GM10266 (cell line): ENCODE data around the gene ADAMTS13.

Experiments
- DNase-seq: peaks from one replicate; pipeline ENCODE4 v3.0.0; 2012; ENCODE audit errors: extremely low spot score
- CTCF ChIP-seq: IDR thresholded peaks from 2 replicates; pipeline ENCODE4 v1.5.1; 2012; ENCODE audit warnings: mild to moderate bottlenecking, low read depth; ENCODE audit not compliant: control insufficient read depth, insufficient read depth; ENCODE audit errors: missing control alignments

The ADAMTS13 gene

GRCh38 chr9:133439337-133439736 is 17.2 kb downstream of the ADAMTS13 start:
- TF ChIP-seq CTCF, result no peak
- no peak for DNase-seq

- TF ChIP-seq CTCF, result no peak
- DNase-seq, result peak; percentile 88
These were observed 18.7 kb downstream of the ADAMTS13 start for GRCh38 chr9:133440874-133441273.

- no peak for DNase-seq
- no peak for TF ChIP-seq CTCF
These were observed 19.4 kb downstream of the ADAMTS13 start for GRCh38 chr9:133441571-133441970.

GRCh38 chr9:133443248-133443647 is 21.1 kb downstream of the ADAMTS13 start:
- no peak for DNase-seq

GRCh38 chr9:133443982-133444381 is 21.8 kb downstream of the ADAMTS13 start:
- no peak for DNase-seq
- TF ChIP-seq CTCF, result no peak

More at GRCh38 chr9:133443248-133443647, 21.1 kb downstream of the ADAMTS13 start:
- no peak for TF ChIP-seq CTCF

GRCh38 chr9:133445293-133445969 is 23.3 kb downstream of the ADAMTS13 start:
- DNase-seq, result no peak
- no peak for TF ChIP-seq CTCF

GRCh38 chr9:133448487-133448972 is 26.4 kb downstream of the ADAMTS13 start:
- no peak for TF ChIP-seq CTCF
- DNase-seq, result no peak
